HFFc6 (cell line): ENCODE measurements around the gene IQCN. TPM values are rescaled to one million over a fixed set of nuclear protein-coding genes. Genes with fewer than 3 reads are reported as not detected.

ENCODE experiments used
- DNase-seq: peaks from one replicate; pipeline ENCODE4 v3.0.0-alpha.2; 2018
- H3K27ac Mint-ChIP-seq: 2 replicates; pipeline ENCODE4 v1.8.0; 2020; ENCODE audit warnings: mild to moderate bottlenecking, mixed read lengths
- H3K27me3 Mint-ChIP-seq: 2 replicates; pipeline ENCODE4 v1.8.0; 2021; ENCODE audit warnings: mild to moderate bottlenecking, moderate library complexity, mixed read lengths; ENCODE audit not compliant: insufficient read depth
- H3K36me3 Mint-ChIP-seq: 2 replicates; pipeline ENCODE4 v1.8.0; 2021; ENCODE audit warnings: low read depth, mixed read lengths
- H3K4me1 Mint-ChIP-seq: 2 replicates; pipeline ENCODE4 v1.8.0; 2020; ENCODE audit warnings: low read depth, mixed read lengths
- H3K4me3 Mint-ChIP-seq: 2 replicates; pipeline ENCODE4 v1.8.0; 2020; ENCODE audit warnings: mild to moderate bottlenecking, moderate library complexity, mixed read lengths
- H3K9me3 Mint-ChIP-seq: 2 replicates; pipeline ENCODE4 v1.8.0; 2020; ENCODE audit warnings: mild to moderate bottlenecking, mixed read lengths
- total RNA-seq, 6 experiments: library from RNA; stranded (reverse); fragmentation: NEBNext Ultra II Directional; extraction: Animal tissue kit (Norgen Biotek cat#: 25700); gene quantifications; 2 replicates in 1 of 6; 3 replicates in 5 of 6; pipeline ENCODE4 v1.2.3, GENCODE V29; 2021
- TF ChIP-seq, protein P1 (sequence below): fragments of 200-600 bp; sonication (generic); IDR thresholded peaks from 2 replicates; pipeline ENCODE4 v1.5.0; 2021; ENCODE audit warnings: antibody characterized with exemption, mild to moderate bottlenecking

The IQCN gene
- total RNA-seq, 6 experiments from 2014 or later: 0.40 to 0.87 (median 0.55) TPM

GRCh38 chr19:18319591-18320135 lies 45.4 kb upstream of the IQCN start:
- Mint-ChIP-seq H3K36me3 (no peaks in the 10 kb centered on the region), H3K27ac (peak overlapping the region; percentile 53)

DNA sequence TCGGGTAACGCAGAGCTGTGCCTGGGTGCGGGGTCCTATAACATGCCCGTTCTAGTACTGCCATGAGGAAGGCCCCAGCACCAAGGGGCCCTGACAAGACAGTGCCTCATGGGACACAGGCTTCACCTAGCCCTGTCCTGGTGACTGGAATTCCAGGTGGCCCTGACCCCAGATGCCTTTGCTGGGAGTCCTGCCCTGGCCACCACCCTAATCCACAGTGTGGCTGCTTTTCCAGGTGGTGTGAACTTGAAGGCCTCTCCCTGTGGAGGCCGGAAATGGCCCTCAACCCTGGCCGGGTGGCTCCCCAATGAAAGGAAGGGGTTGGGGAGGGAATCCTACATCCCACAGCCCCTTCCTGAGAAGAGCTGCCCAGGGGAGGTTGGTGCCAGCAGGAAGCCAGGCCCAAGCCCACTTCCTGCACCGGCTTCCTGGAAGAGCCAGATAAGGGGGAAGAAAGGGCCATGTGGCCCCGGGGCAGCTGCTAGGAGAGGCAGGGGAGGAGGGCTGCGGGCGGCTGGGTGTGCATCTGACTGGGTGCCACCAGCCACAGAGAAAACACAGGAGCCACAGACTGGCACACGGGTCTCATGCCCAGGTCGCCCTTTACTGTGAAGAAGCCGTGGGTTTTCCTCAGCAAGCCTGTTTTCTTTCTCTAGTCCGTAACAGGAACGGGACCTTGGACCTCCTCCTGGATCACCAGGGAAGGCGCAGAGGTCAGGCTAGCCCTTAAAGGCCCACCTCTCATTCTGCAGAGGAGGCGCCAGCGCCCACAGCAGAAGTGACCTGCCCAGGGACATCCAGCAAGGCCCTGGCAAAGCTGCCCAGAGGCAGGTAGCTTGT lies 43.9 kb upstream of the IQCN start:
- H3K27me3 Mint-ChIP-seq: peaks cover 2% of the 10 kb centered on the region
- H3K36me3 Mint-ChIP-seq: no peaks in the 10 kb centered on the region
- no peaks in the 10 kb centered on the region for H3K9me3 Mint-ChIP-seq
- peak overlapping the region; percentile 36 for H3K27ac Mint-ChIP-seq
- no peak overlapping the region for H3K4me3 Mint-ChIP-seq
- peaks cover 21% of the 10 kb centered on the region for H3K4me1 Mint-ChIP-seq
- TF ChIP-seq, protein P1, sequence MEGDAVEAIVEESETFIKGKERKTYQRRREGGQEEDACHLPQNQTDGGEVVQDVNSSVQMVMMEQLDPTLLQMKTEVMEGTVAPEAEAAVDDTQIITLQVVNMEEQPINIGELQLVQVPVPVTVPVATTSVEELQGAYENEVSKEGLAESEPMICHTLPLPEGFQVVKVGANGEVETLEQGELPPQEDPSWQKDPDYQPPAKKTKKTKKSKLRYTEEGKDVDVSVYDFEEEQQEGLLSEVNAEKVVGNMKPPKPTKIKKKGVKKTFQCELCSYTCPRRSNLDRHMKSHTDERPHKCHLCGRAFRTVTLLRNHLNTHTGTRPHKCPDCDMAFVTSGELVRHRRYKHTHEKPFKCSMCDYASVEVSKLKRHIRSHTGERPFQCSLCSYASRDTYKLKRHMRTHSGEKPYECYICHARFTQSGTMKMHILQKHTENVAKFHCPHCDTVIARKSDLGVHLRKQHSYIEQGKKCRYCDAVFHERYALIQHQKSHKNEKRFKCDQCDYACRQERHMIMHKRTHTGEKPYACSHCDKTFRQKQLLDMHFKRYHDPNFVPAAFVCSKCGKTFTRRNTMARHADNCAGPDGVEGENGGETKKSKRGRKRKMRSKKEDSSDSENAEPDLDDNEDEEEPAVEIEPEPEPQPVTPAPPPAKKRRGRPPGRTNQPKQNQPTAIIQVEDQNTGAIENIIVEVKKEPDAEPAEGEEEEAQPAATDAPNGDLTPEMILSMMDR: no peak
- no peak for DNase-seq

More at GRCh38 chr19:18319591-18320135, 45.4 kb upstream of the IQCN start:
- Mint-ChIP-seq H3K9me3 (no peaks in the 10 kb centered on the region), H3K27me3 (peaks cover 5% of the 10 kb centered on the region), H3K4me1 (peaks cover 35% of the 10 kb centered on the region), H3K4me3 (no peak overlapping the region)
- TF ChIP-seq, protein P1: no peak
- no peak for DNase-seq

- DNase-seq: no peak
- Mint-ChIP-seq H3K4me1 (no peaks in the 10 kb centered on the region), H3K4me3 (no peak overlapping the region), H3K9me3 (no peaks in the 10 kb centered on the region), H3K36me3 (no peaks in the 10 kb centered on the region; the same call in 1 of the 2 replicates), H3K27ac (no peak overlapping the region), H3K27me3 (no peaks in the 10 kb centered on the region; the same call in none of the 2 replicates)
- TF ChIP-seq, protein P1: no peak
Observed at GRCh38 chr19:18313398-18313797, 39.1 kb upstream of the IQCN start.

DNA sequence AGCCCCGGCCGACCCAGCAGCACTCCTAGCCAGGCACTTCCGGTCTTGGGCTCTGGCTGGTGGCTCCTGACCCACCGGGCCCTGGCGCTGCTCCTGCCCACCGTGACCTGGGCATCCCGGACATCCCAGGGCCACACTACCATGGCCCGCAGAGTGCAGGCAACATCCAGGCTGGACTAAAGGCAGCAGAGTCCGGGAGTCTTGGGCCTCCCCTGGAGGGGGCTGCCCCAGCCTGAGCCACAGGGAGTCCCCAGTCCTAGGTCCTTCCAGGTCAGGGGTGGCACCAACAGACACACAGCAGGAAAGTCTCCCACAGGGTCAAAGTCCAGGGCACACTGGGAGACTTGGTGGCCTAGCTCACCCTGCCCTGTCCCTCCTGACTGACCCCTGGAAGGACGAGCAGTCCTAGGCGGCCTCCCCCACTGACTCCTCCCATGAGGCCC lies 37.9 kb upstream of the IQCN start:
- Mint-ChIP-seq H3K27me3 (no peaks in the 10 kb centered on the region; the same call in none of the 2 replicates), H3K4me3 (no peak overlapping the region), H3K27ac (no peak overlapping the region), H3K4me1 (no peaks in the 10 kb centered on the region), H3K36me3 (peaks cover 2% of the 10 kb centered on the region), H3K9me3 (no peaks in the 10 kb centered on the region)
- TF ChIP-seq, protein P1: no peak
- no peak for DNase-seq

DNA sequence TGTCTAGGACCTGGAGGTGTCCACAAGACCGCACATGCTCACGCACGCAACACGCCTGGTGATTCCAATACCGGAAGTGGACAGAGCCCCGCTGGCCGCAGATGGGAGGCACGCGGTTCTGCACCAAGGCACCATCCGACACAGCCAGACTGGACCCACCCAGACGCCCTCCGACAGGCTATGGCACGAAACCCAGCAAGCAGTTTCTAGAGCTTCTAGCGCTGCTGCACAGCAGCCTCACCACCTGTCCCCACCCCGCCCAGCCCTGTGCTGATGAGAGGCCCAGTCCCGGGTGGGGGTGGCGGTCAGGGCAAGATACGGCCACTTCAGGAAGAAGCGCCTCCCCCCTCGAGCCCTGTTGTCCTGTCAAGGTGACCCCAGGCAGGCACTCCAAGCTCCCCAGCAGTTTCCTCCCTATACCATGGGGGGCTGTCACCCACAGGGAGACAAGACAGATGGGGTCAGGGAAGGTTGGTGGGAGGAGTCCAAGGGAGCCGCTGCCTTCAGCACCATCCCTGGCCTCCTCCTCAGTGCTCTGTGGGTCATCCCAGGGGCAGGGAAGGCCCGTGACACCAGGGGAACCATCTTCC lies 37.3 kb upstream of the IQCN start:
- no peak for DNase-seq
- H3K27ac Mint-ChIP-seq: no peak overlapping the region
- H3K27me3 Mint-ChIP-seq: peaks cover 1% of the 10 kb centered on the region
- no peaks in the 10 kb centered on the region for H3K9me3 Mint-ChIP-seq
- no peaks in the 10 kb centered on the region for H3K4me1 Mint-ChIP-seq
- TF ChIP-seq, protein P1: no peak
- H3K36me3 Mint-ChIP-seq: peaks cover 7% of the 10 kb centered on the region
- H3K4me3 Mint-ChIP-seq: no peak overlapping the region
